CD14-positive monocyte (primary cell): ENCODE measurements around the gene USP34. TPM values are rescaled to one million over a fixed set of nuclear protein-coding genes. Genes with fewer than 3 reads are reported as not detected.

Experiments used
- DNase-seq, 3 donors: peaks; one replicate each; pipeline ENCODE4 v3.0.0-alpha.2; 2011 to 2022
- H2AFZ ChIP-seq: 2 replicates; pipeline ENCODE4 v1.6.0; 2012; ENCODE audit warnings: mild to moderate bottlenecking, low read depth, low read length, inconsistent platforms; ENCODE audit not compliant: insufficient read depth, poor library complexity, severe bottlenecking
- H3K27ac ChIP-seq, 2 donors: 1 replicate in 1 of 2; 2 replicates in 1 of 2; pipeline ENCODE4 v1.5.1; 2012 to 2013; ENCODE audit warnings: low read length in 2 of 2, control low read depth in 1 of 2, inconsistent platforms in 1 of 2, low read depth in 1 of 2, mild to moderate bottlenecking in 1 of 2
- H3K27me3 ChIP-seq, 2 donors: one replicate each; pipeline versions ENCODE4 v1.6.0 to v1.6.1; 2011 to 2013; ENCODE audit warnings: low read length in 2 of 2; ENCODE audit not compliant: control insufficient read depth in 2 of 2, insufficient read depth in 2 of 2
- H3K36me3 ChIP-seq, 2 donors: replicated peaks in 1 of 2; 1 replicate in 1 of 2; 2 replicates in 1 of 2; pipeline versions ENCODE4 v1.5.1 to v1.6.1; 2012 to 2013; ENCODE audit warnings: low read length in 2 of 2, control low read depth in 1 of 2, inconsistent platforms in 1 of 2, mild to moderate bottlenecking in 1 of 2; ENCODE audit not compliant: insufficient read depth in 2 of 2, control insufficient read depth in 1 of 2
- H3K4me1 ChIP-seq, 2 donors: 1 replicate in 1 of 2; 2 replicates in 1 of 2; pipeline versions ENCODE4 v1.5.1 to v1.6.1; 2012 to 2013; ENCODE audit warnings: low read length in 2 of 2, control low read depth in 1 of 2, inconsistent platforms in 1 of 2, mild to moderate bottlenecking in 1 of 2, moderate library complexity in 1 of 2; ENCODE audit not compliant: insufficient read depth in 2 of 2, control insufficient read depth in 1 of 2
- H3K4me2 ChIP-seq: replicated peaks from 2 replicates; pipeline ENCODE3; 2012; ENCODE audit warnings: low read length, moderate library complexity, mild to moderate bottlenecking; ENCODE audit not compliant: poor library complexity, severe bottlenecking; ENCODE audit errors: extremely low read depth
- H3K4me3 ChIP-seq, 3 experiments: fragments of 200-600 bp in 1 of 3; sonication (generic) in 1 of 3; replicated peaks in 1 of 3; 1 replicate in 2 of 3; 2 replicates in 1 of 3; pipeline ENCODE4 v1.5.1; 2011 to 2013; ENCODE audit warnings: low read length in 3 of 3, mild to moderate bottlenecking in 3 of 3, control low read depth in 2 of 3, low read depth in 2 of 3, inconsistent platforms in 1 of 3, moderate library complexity in 1 of 3
- H3K79me2 ChIP-seq: 2 replicates; pipeline ENCODE4 v1.6.0; 2012; ENCODE audit warnings: mild to moderate bottlenecking, control low read depth, inconsistent platforms, low read length, moderate library complexity; ENCODE audit not compliant: insufficient read depth
- H3K9ac ChIP-seq: 2 replicates; pipeline ENCODE4 v1.6.0; 2017; ENCODE audit warnings: low read length, mild to moderate bottlenecking; ENCODE audit not compliant: insufficient read depth, poor library complexity, severe bottlenecking
- H3K9me3 ChIP-seq, 2 donors: replicated peaks in 1 of 2; 1 replicate in 1 of 2; 2 replicates in 1 of 2; pipeline versions ENCODE4 v1.5.1 to v1.6.1; 2012 to 2013; ENCODE audit warnings: low read length in 2 of 2, control low read depth in 1 of 2; ENCODE audit not compliant: control insufficient read depth in 1 of 2, insufficient read depth in 1 of 2
- H4K20me1 ChIP-seq: 2 replicates; pipeline ENCODE4 v1.6.0; 2012; ENCODE audit warnings: mild to moderate bottlenecking, low read length, control low read depth, moderate library complexity; ENCODE audit not compliant: insufficient read depth
- H3K27ac Mint-ChIP-seq, 7 donors: one replicate each; pipeline ENCODE4 v1.8.0; 2020; ENCODE audit warnings: mild to moderate bottlenecking in 7 of 7, mixed read lengths in 7 of 7, moderate library complexity in 6 of 7, inconsistent platforms in 2 of 7
- H3K27me3 Mint-ChIP-seq, 3 donors: one replicate each; pipeline ENCODE4 v1.8.0; 2021 to 2022; ENCODE audit warnings: low read depth in 3 of 3, mild to moderate bottlenecking in 3 of 3, mixed read lengths in 3 of 3, moderate library complexity in 3 of 3, inconsistent platforms in 1 of 3
- H3K36me3 Mint-ChIP-seq, 2 donors: one replicate each; pipeline ENCODE4 v1.8.0; 2020; ENCODE audit warnings: mixed read lengths in 2 of 2, inconsistent platforms in 1 of 2, mild to moderate bottlenecking in 1 of 2
- H3K4me1 Mint-ChIP-seq: one replicate; pipeline ENCODE4 v1.8.0; 2020; ENCODE audit warnings: mild to moderate bottlenecking, mixed read lengths
- H3K4me3 Mint-ChIP-seq, 2 donors: one replicate each; pipeline ENCODE4 v1.8.0; 2020; ENCODE audit warnings: mild to moderate bottlenecking in 2 of 2, mixed read lengths in 2 of 2, moderate library complexity in 1 of 2
- H3K9me3 Mint-ChIP-seq, 7 donors: one replicate each; pipeline ENCODE4 v1.8.0; 2020 to 2022; ENCODE audit warnings: mixed read lengths in 7 of 7, mild to moderate bottlenecking in 6 of 7, moderate library complexity in 6 of 7, inconsistent platforms in 2 of 7
- CTCF ChIP-seq: fragments of 200-600 bp; IDR thresholded peaks from one replicate; pipeline ENCODE4 v1.8.0; 2022; ENCODE audit warnings: antibody characterized with exemption, mild to moderate bottlenecking
- WGBS: methylation state at CpG from one replicate; pipeline ENCODE4 v1.1.5; 2013; ENCODE audit warnings: missing lambda C conversion rate; ENCODE audit not compliant: insufficient coverage; 5-methylcytosine and 5-hydroxymethylcytosine counted together
- intact Hi-C, 2 donors: fragments of 100-400 bp; cut with micrococcal nuclease; formaldehyde crosslinking; loops; one replicate each; pipeline versions ENCODE4 v1.15.0 to v1.15.1; 2023
- polyA plus RNA-seq, 3 donors: library from polyadenylated mRNA; depleted of rRNA in 1 of 3; unstranded in 2 of 3; stranded (reverse) in 1 of 3; fragments of 300-500 nt in 2 of 3; fragments of >200 nt in 1 of 3; fragmentation: Illumina TruSeq in 2 of 3; gene quantifications; 1 replicate in 2 of 3; 2 replicates in 1 of 3; pipeline ENCODE4 v1.2.3, GENCODE V29; 2012 to 2021

USP34 gene
- polyA plus RNA-seq, 3 donors, result 2.8 to 47.2 (median 5.9) TPM

GRCh38 chr2:61367177-61367576 is 103.7 kb downstream of the USP34 start:
- H2AFZ ChIP-seq, result no peak overlapping the region
- no peak for TF ChIP-seq CTCF
- H3K9ac ChIP-seq, result no peak overlapping the region
- no peak overlapping the region for H3K4me2 ChIP-seq
- H4K20me1 ChIP-seq, result peaks cover 9% of the 10 kb centered on the region
- H3K36me3 ChIP-seq, result peaks cover 47 to 91% of the 10 kb centered on the region in 2 donors
- DNase-seq, result no peak
- H3K4me3 ChIP-seq, result no peak overlapping the region
- H3K27ac ChIP-seq, result no peak overlapping the region
- intact Hi-C loops, result no loop called here
- 100% methylated on average over 1 of the region's 12 CpGs for WGBS
- Mint-ChIP-seq H3K36me3 (peaks cover 63 to 68% of the 10 kb centered on the region in 2 donors), H3K4me1 (peaks cover 8% of the 10 kb centered on the region), H3K9me3 (peaks cover 0 to 2% (median 0%) of the 10 kb centered on the region in 7 donors), H3K4me3 (no peak overlapping the region), H3K27ac (no peak overlapping the region), H3K27me3 (no peaks in the 10 kb centered on the region)
- H3K9me3 ChIP-seq, result no peaks in the 10 kb centered on the region
- H3K79me2 ChIP-seq, result peaks cover under 1% of the 10 kb centered on the region
- no peaks in the 10 kb centered on the region for H3K4me1 ChIP-seq
- no peaks in the 10 kb centered on the region for H3K27me3 ChIP-seq

GRCh38 chr2:61363580-61363979 is 107.3 kb downstream of the USP34 start:
- Mint-ChIP-seq H3K4me1 (no peaks in the 10 kb centered on the region), H3K4me3 (no peak overlapping the region), H3K9me3 (peaks cover 0 to 2% (median 0%) of the 10 kb centered on the region in 7 donors), H3K27ac (peak overlapping the region in 1 of 7 donors; percentile 66), H3K27me3 (no peaks in the 10 kb centered on the region), H3K36me3 (peaks cover 58 to 65% of the 10 kb centered on the region in 2 donors)
- WGBS, result no CpG with 5 or more reads among the region's 2 CpGs
- Histone ChIP-seq H3K9ac (no peak overlapping the region), H3K9me3 (no peaks in the 10 kb centered on the region), H3K4me2 (no peak overlapping the region), H3K79me2 (peaks cover 11% of the 10 kb centered on the region), H3K4me3 (no peak overlapping the region), H3K27me3 (no peaks in the 10 kb centered on the region), H2AFZ (no peak overlapping the region), H3K36me3 (peaks cover 34 to 69% of the 10 kb centered on the region in 2 donors), H4K20me1 (peaks cover 31% of the 10 kb centered on the region), H3K27ac (no peak overlapping the region), H3K4me1 (no peaks in the 10 kb centered on the region)
- intact Hi-C loops, result no loop called here
- TF ChIP-seq CTCF, result no peak
- DNase-seq, result no peak
